GM12891 (cell line): ENCODE data around the gene ZSWIM6.

Source experiments
- POLR2A ChIP-seq: IDR thresholded peaks from 2 replicates; pipeline ENCODE4 v1.6.1; 2011; ENCODE audit warnings: low read depth, low read length, control low read depth
- POLR2AphosphoS5 ChIP-seq: IDR thresholded peaks from 2 replicates; pipeline ENCODE4 v1.6.1; 2011; ENCODE audit warnings: low read depth, low read length, control low read depth

DNA sequence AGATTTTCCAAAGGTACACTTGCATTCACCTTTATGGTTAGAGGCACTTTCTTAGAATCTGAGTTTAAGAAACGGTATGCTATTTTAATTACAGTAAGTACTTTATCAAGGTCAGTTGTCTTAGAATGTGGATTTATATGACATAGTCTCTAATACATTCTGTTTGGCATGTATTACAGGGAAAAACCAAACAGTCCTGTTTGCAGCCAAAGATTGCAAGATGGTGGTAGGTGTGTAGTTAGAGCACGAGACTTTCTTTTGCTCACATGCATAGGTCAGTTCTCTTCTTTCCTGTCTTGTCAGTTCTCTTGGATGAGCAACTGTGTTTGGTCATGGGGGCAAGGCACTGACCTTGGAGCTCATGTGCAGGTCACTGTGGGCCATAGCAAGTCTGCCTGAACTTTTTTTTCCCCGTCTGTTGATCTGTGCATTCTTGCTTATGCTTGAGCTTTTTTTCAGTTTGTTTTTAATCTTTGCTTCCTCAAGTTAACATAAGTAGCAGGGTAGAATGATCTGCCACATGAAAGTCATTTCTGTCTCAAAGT is 20.6 kb downstream of the ZSWIM6 start:
- no peak for TF ChIP-seq POLR2A
- TF ChIP-seq POLR2AphosphoS5 = no peak
